Uterus (tissue), 2 donors: ENCODE data around the gene KCNAB1.

Experiments used
- POLR2A ChIP-seq, 2 donors: fragments of 450-650 bp; IDR thresholded peaks; one replicate each; pipeline ENCODE4 v1.6.1; 2016; ENCODE audit warnings: antibody characterized with exemption in 2 of 2, mild to moderate bottlenecking in 1 of 2, moderate library complexity in 1 of 2
- TF ChIP-seq, protein P1 (sequence below), 4 experiments: fragments of 200-600 bp in 2 of 4; fragments of 450-650 bp in 2 of 4; sonication (generic) in 2 of 4; IDR thresholded peaks; one replicate each; pipeline ENCODE4 v1.5.1; 2016 to 2019; ENCODE audit warnings: antibody characterized with exemption in 4 of 4, mild to moderate bottlenecking in 2 of 4, moderate library complexity in 1 of 4

DNA sequence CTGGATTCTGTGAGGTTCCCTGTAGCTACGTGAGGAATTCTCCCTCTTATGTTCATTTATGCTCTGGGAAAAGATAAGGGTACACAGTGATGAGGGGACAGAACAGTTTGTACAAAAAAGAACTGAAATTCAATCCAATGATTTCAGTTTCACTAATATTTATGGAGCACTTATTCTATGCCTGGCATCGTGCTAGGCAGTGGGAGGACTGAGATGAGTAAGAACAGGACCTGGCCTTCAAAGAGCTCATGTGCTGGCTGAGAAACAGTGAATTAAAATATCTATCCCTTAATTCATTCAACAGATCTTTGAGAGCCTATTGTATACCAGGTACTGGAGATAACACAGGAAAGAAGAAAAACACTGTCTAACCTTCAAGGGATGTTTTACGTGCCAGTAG, 412.4 kb downstream of the KCNAB1 start:
- TF ChIP-seq, protein P1, sequence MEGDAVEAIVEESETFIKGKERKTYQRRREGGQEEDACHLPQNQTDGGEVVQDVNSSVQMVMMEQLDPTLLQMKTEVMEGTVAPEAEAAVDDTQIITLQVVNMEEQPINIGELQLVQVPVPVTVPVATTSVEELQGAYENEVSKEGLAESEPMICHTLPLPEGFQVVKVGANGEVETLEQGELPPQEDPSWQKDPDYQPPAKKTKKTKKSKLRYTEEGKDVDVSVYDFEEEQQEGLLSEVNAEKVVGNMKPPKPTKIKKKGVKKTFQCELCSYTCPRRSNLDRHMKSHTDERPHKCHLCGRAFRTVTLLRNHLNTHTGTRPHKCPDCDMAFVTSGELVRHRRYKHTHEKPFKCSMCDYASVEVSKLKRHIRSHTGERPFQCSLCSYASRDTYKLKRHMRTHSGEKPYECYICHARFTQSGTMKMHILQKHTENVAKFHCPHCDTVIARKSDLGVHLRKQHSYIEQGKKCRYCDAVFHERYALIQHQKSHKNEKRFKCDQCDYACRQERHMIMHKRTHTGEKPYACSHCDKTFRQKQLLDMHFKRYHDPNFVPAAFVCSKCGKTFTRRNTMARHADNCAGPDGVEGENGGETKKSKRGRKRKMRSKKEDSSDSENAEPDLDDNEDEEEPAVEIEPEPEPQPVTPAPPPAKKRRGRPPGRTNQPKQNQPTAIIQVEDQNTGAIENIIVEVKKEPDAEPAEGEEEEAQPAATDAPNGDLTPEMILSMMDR (IDR thresholded peaks at IDR 0.05) = no peak
- no peak for TF ChIP-seq POLR2A (IDR thresholded peaks at IDR 0.05)
